Neural cell (in vitro differentiated cells): ENCODE data around the gene MYO3B. TPM values are rescaled to one million over a fixed set of nuclear protein-coding genes. Genes with fewer than 3 reads are reported as not detected.

Source experiments
- H2AFZ ChIP-seq: fragments of 200-600, 300-800 bp; sonication (generic), shearing (Covaris generic); 2 replicates; pipeline ENCODE4 v1.6.0; 2014; ENCODE audit warnings: low read depth, mild to moderate bottlenecking, antibody characterized with exemption, low read length, moderate library complexity
- H3F3A ChIP-seq: fragments of 200-600 bp; shearing (Covaris generic); 2 replicates; pipeline ENCODE4 v1.6.1; 2016; ENCODE audit warnings: mild to moderate bottlenecking, moderate library complexity, mixed read lengths, antibody characterized with exemption, low read length; ENCODE audit not compliant: insufficient read depth, poor library complexity, severe bottlenecking
- H3K27ac ChIP-seq: fragments of 200-600, 300-800 bp; sonication (generic), shearing (Covaris generic); 2 replicates; pipeline ENCODE4 v1.5.1; 2014; ENCODE audit warnings: mild to moderate bottlenecking, low read length, moderate library complexity
- H3K27me3 ChIP-seq: fragments of 300-800, 200-600 bp; sonication (generic), shearing (Covaris generic); 2 replicates; pipeline ENCODE4 v1.6.0; 2014; ENCODE audit warnings: mild to moderate bottlenecking, low read depth, low read length, moderate library complexity; ENCODE audit not compliant: insufficient read depth
- H3K36me3 ChIP-seq: fragments of 300-800, 200-600 bp; sonication (generic), shearing (Covaris generic); 2 replicates; pipeline ENCODE4 v1.5.1; 2014; ENCODE audit warnings: mild to moderate bottlenecking, antibody characterized with exemption, low read length, moderate library complexity; ENCODE audit not compliant: insufficient read depth
- H3K4me2 ChIP-seq: fragments of 300-800, 200-600 bp; sonication (generic), shearing (Covaris generic); 2 replicates; pipeline ENCODE4 v1.6.0; 2014; ENCODE audit warnings: mild to moderate bottlenecking, low read length
- H3K4me3 ChIP-seq: fragments of 300-800, 200-600 bp; sonication (generic), shearing (Covaris generic); 2 replicates; pipeline ENCODE4 v1.5.1; 2014; ENCODE audit warnings: mild to moderate bottlenecking, low read length, moderate library complexity
- H3K79me2 ChIP-seq: fragments of 200-600 bp; shearing (Covaris generic); replicated peaks from 2 replicates; pipeline ENCODE4 v1.6.0; 2014; ENCODE audit warnings: mild to moderate bottlenecking, low read length, moderate library complexity; ENCODE audit not compliant: insufficient read depth
- H3K9ac ChIP-seq: fragments of 300-800, 200-600 bp; sonication (generic), shearing (Covaris generic); 2 replicates; pipeline ENCODE4 v1.6.1; 2016; ENCODE audit warnings: mild to moderate bottlenecking, low read length, mixed read lengths
- H3K9me2 ChIP-seq: fragments of 200-600 bp; shearing (Covaris generic); 2 replicates; pipeline ENCODE4 v1.6.1; 2016; ENCODE audit warnings: mild to moderate bottlenecking, low read length, mixed read lengths; ENCODE audit not compliant: insufficient read depth
- H3K9me3 ChIP-seq: fragments of 200-600, 300-800 bp; sonication (generic), shearing (Covaris generic); 2 replicates; pipeline ENCODE4 v1.6.1; 2016; ENCODE audit warnings: mild to moderate bottlenecking, mixed run types, low read length, moderate library complexity, mixed read lengths
- H4K20me1 ChIP-seq: fragments of 200-600 bp; shearing (Covaris generic); 2 replicates; pipeline ENCODE4 v1.6.1; 2016; ENCODE audit warnings: mild to moderate bottlenecking, mixed run types; ENCODE audit not compliant: insufficient read depth
- EP300 ChIP-seq: fragments of 450-650 bp; conservative IDR thresholded peaks from 2 replicates; pipeline ENCODE4 v1.6.1; 2014; ENCODE audit warnings: antibody characterized with exemption, mild to moderate bottlenecking, moderate library complexity; ENCODE audit not compliant: poor library complexity, severe bottlenecking
- EZH2 ChIP-seq: fragments of 200-600, 300-800 bp; shearing (Covaris generic), sonication (generic); IDR thresholded peaks from 2 replicates; pipeline ENCODE4 v1.6.1; 2014; ENCODE audit warnings: antibody characterized with exemption, low read length, borderline replicate concordance, mild to moderate bottlenecking; ENCODE audit not compliant: insufficient read depth, poor library complexity, severe bottlenecking
- MXI1 ChIP-seq: fragments of 450-650 bp; conservative IDR thresholded peaks from 2 replicates; pipeline ENCODE4 v1.6.1; 2014; ENCODE audit warnings: antibody characterized with exemption, mild to moderate bottlenecking; ENCODE audit not compliant: poor library complexity, severe bottlenecking
- RAD21 ChIP-seq: fragments of 450-650 bp; conservative IDR thresholded peaks from 2 replicates; pipeline ENCODE4 v1.6.1; 2014; ENCODE audit warnings: antibody characterized with exemption, mild to moderate bottlenecking, moderate library complexity
- REST ChIP-seq: IDR thresholded peaks from 2 replicates; pipeline ENCODE4 v1.6.1; 2012; ENCODE audit warnings: borderline replicate concordance
- SMC3 ChIP-seq: fragments of 450-650 bp; conservative IDR thresholded peaks from 2 replicates; pipeline ENCODE4 v1.6.1; 2014; ENCODE audit warnings: antibody characterized with exemption, mild to moderate bottlenecking, moderate library complexity; ENCODE audit not compliant: poor library complexity
- TAF1 ChIP-seq: IDR thresholded peaks from 2 replicates; pipeline ENCODE4 v1.6.1; 2012; ENCODE audit warnings: low read depth
- polyA plus RNA-seq: library from polyadenylated mRNA; depleted of rRNA; stranded (reverse); fragments of >200 nt; gene quantifications from 2 replicates; pipeline ENCODE4 v1.2.3, GENCODE V29; 2014

The MYO3B gene
- polyA plus RNA-seq, 1 donor from 2014 or later, result 0.11 TPM

- Histone ChIP-seq H3K9me3 (no peaks in the 10 kb centered on the region), H3K4me2 (no peak overlapping the region), H3K27ac (no peak overlapping the region), H3K27me3 (no peaks in the 10 kb centered on the region), H3K36me3 (no peaks in the 10 kb centered on the region), H3K79me2 (no peaks in the 10 kb centered on the region), H4K20me1 (no peaks in the 10 kb centered on the region), H3F3A (no peaks in the 10 kb centered on the region), H3K4me3 (no peak overlapping the region), H2AFZ (no peak overlapping the region), H3K9ac (no peak overlapping the region), H3K9me2 (no peaks in the 10 kb centered on the region)
- TF ChIP-seq MXI1, result no peak
- TF ChIP-seq EZH2, result no peak
- no peak for TF ChIP-seq RAD21
- TF ChIP-seq TAF1, result no peak
- no peak for TF ChIP-seq REST
- TF ChIP-seq EP300, result no peak
- no peak for TF ChIP-seq SMC3
Observed at GRCh38 chr2:170512266-170512665, 334.3 kb downstream of the MYO3B start.

GRCh38 chr2:170514140-170514539 lies 336.2 kb downstream of the MYO3B start:
- no peaks in the 10 kb centered on the region for H3K9me2 ChIP-seq
- H3K9me3 ChIP-seq, result no peaks in the 10 kb centered on the region
- no peak overlapping the region for H2AFZ ChIP-seq
- no peak overlapping the region for H3K4me3 ChIP-seq
- no peak overlapping the region for H3K9ac ChIP-seq
- no peaks in the 10 kb centered on the region for H3K36me3 ChIP-seq
- H3K27me3 ChIP-seq, result no peaks in the 10 kb centered on the region
- H4K20me1 ChIP-seq, result no peaks in the 10 kb centered on the region
- TF ChIP-seq REST (no peak), TAF1 (no peak), EP300 (no peak)
- no peak overlapping the region for H3K4me2 ChIP-seq
- H3K79me2 ChIP-seq, result no peaks in the 10 kb centered on the region
- H3K27ac ChIP-seq, result no peak overlapping the region
- H3F3A ChIP-seq, result no peaks in the 10 kb centered on the region
